ENCODE measurements around the gene ZNF160.

ZNF160 gene

DNA sequence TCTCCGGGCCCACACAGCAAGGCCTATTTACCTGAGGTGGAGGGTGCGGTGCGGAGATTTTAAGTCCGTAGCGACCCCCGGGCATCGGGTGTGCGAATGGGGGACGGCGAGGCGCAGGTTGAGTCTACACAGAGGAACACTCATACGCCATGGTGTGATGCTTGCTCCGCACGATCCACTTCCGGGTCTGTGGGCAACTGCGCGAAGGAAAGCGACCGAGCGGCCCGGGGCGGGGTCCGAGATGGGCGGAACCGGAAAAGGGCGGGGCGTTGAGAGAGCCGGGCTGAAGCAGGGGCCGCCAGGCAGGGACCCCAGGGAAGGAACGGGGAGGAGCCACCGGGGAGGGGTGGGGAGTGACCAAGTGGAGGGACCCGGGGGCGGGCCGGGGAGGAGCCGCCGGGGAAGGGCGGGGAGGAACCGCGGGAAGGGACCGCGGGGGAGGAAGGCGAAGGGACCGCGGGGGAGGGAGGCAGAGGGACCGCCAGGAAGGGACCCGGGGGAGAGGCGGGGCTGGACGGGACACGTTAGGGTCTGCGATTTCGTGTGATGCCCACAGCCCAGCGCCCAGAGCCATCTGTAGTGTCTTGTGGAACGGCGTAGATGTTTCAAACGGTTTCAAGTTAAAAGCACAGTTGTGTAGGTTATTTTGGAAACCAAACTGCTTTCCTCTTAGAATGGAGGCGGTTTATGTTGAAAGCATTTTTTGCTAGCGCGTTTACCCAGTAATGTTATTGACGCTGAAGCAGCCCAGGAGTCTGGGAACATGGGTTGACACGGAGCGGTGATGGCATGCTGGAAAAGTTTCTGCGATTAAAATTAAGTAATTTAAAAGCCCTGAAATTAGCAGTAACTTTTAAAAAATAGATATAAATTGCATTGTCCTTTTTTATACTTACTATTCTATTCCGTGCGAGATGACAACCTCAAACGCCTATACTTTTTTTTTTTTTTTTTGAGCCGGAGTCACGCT is at the start of gene ZNF160:
Gene ZNF160 (minus strand): TSS at position 189 of the 970 bp plus-strand sequence. CDS start 17,146 bp downstream, outside the sequence.
- peak within 1 kb of the TSS; percentile 79 for H3K4me3 ChIP-seq (ENCODE audit: control insufficient read depth, low read depth, low read length)
- DNase-seq (ENCODE audit: low read depth) = peak; percentile 81
- TF ChIP-seq, protein P1, sequence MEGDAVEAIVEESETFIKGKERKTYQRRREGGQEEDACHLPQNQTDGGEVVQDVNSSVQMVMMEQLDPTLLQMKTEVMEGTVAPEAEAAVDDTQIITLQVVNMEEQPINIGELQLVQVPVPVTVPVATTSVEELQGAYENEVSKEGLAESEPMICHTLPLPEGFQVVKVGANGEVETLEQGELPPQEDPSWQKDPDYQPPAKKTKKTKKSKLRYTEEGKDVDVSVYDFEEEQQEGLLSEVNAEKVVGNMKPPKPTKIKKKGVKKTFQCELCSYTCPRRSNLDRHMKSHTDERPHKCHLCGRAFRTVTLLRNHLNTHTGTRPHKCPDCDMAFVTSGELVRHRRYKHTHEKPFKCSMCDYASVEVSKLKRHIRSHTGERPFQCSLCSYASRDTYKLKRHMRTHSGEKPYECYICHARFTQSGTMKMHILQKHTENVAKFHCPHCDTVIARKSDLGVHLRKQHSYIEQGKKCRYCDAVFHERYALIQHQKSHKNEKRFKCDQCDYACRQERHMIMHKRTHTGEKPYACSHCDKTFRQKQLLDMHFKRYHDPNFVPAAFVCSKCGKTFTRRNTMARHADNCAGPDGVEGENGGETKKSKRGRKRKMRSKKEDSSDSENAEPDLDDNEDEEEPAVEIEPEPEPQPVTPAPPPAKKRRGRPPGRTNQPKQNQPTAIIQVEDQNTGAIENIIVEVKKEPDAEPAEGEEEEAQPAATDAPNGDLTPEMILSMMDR (IDR thresholded peaks at IDR 0.05; ENCODE audit: control insufficient read depth, insufficient read depth, low read depth, low read length, missing control alignments) = no peak

DNA sequence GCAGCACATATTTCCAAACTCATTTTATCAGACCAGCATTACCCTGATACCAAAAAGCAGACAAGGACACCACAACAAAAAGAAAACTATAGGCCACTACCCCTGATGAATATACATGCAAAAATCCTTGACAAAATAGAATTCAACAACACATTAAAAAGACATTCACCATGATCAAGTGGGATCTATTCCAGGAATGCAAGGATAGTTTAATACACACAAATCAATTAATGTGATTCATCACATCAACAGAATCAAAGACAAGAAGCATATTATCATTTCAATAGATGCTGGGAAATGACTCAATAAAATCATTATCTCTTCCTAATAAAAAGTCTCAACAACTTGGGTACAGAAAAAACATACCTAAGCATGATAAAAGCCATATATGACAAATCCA is 44.4 kb upstream of the ZNF160 start:
- TF ChIP-seq, protein P1 (IDR thresholded peaks at IDR 0.05; ENCODE audit: control insufficient read depth, insufficient read depth, low read depth, low read length, missing control alignments) = no peak
- DNase-seq (ENCODE audit: low read depth) = no peak
- no peak overlapping the region for H3K4me3 ChIP-seq (ENCODE audit: control insufficient read depth, low read depth, low read length)

GRCh38 chr19:53140351-53140750 is 37.1 kb upstream of the ZNF160 start:
- TF ChIP-seq, protein P1 (IDR thresholded peaks at IDR 0.05; ENCODE audit: control insufficient read depth, insufficient read depth, low read depth, low read length, missing control alignments) = no peak
- H3K4me3 ChIP-seq (ENCODE audit: control insufficient read depth, low read depth, low read length) = no peak overlapping the region

DNA sequence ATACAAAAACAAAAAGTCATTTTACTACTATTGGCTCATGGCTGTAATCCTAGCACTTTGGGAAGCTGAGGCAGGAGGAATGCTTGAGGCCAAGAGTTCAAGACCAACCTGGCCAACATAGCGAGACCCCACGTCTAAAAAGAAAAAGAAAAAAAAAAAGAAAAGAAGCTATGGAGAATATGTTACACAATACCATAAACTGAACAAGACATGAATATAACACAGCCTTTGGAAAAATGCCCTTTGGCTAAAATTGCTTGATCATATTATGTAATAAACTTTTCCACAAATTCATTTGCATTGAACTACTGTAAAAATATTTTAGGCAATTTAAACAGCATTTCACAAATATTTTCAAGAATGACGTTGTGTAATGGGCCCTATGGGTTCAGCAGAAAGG is 33.2 kb upstream of the ZNF160 start:
- H3K4me3 ChIP-seq (ENCODE audit: control insufficient read depth, low read depth, low read length) = no peak overlapping the region
- TF ChIP-seq, protein P1 (IDR thresholded peaks at IDR 0.05; ENCODE audit: control insufficient read depth, insufficient read depth, low read depth, low read length, missing control alignments) = no peak
- DNase-seq (ENCODE audit: low read depth) = no peak

More at GRCh38 chr19:53140351-53140750, 37.1 kb upstream of the ZNF160 start:
- no peak for DNase-seq (ENCODE audit: low read depth)

- TF ChIP-seq, protein P1 (IDR thresholded peaks at IDR 0.05; ENCODE audit: control insufficient read depth, insufficient read depth, low read depth, low read length, missing control alignments) = no peak
- DNase-seq (ENCODE audit: low read depth) = no peak
- H3K4me3 ChIP-seq (ENCODE audit: control insufficient read depth, low read depth, low read length) = peak within 1 kb of the TSS; percentile 77
Measured at GRCh38 chr19:53132141-53132991, 29.1 kb upstream of the ZNF160 start, which contains the start of gene ZNF415. TSS of gene ZNF415 (minus strand) at chr19:53132910. CDS start at chr19:53122676, 10,234 bp downstream.

- DNase-seq (ENCODE audit: low read depth) = no peak
- H3K4me3 ChIP-seq (ENCODE audit: control insufficient read depth, low read depth, low read length) = peak overlapping the region; percentile 77; the same call in 1 of the 2 replicates
- TF ChIP-seq, protein P1 (IDR thresholded peaks at IDR 0.05; ENCODE audit: control insufficient read depth, insufficient read depth, low read depth, low read length, missing control alignments) = no peak
Measured at GRCh38 chr19:53131727-53132126, 28.5 kb upstream of the ZNF160 start.
